GM10266 (cell line): ENCODE measurements around the gene FHIP2A.

Source experiments
- DNase-seq: peaks from one replicate; pipeline ENCODE4 v3.0.0; 2012; ENCODE audit errors: extremely low spot score
- CTCF ChIP-seq: IDR thresholded peaks from 2 replicates; pipeline ENCODE4 v1.5.1; 2012; ENCODE audit warnings: mild to moderate bottlenecking, low read depth; ENCODE audit not compliant: control insufficient read depth, insufficient read depth; ENCODE audit errors: missing control alignments

FHIP2A gene

GRCh38 chr10:114802177-114802576, 19.4 kb upstream of the FHIP2A start:
- no peak for DNase-seq
- TF ChIP-seq CTCF = no peak

GRCh38 chr10:114806562-114807391, 14.8 kb upstream of the FHIP2A start:
- no peak for TF ChIP-seq CTCF
- no peak for DNase-seq

- no peak for TF ChIP-seq CTCF
- no peak for DNase-seq
These were observed 12.6 kb upstream of the FHIP2A start for GRCh38 chr10:114808982-114809381.

- TF ChIP-seq CTCF = no peak
- peak; percentile 78 for DNase-seq
These were observed 10.7 kb upstream of the FHIP2A start for GRCh38 chr10:114810926-114811325.

GRCh38 chr10:114811862-114812261, 9.7 kb upstream of the FHIP2A start:
- DNase-seq = no peak
- TF ChIP-seq CTCF = no peak

- no peak for TF ChIP-seq CTCF
- no peak for DNase-seq
These were observed 5.8 kb upstream of the FHIP2A start for GRCh38 chr10:114815791-114816190.

- DNase-seq = no peak
- TF ChIP-seq CTCF = no peak
These were observed 5.3 kb upstream of the FHIP2A start for GRCh38 chr10:114816308-114816707.
